GM13976 (cell line): ENCODE data around the gene CTTNBP2.

Experiments used
- DNase-seq: peaks from one replicate; pipeline ENCODE4 v3.0.0; 2012; ENCODE audit warnings: low spot score
- CTCF ChIP-seq: IDR thresholded peaks from 2 replicates; pipeline ENCODE4 v1.5.1; 2012; ENCODE audit warnings: borderline replicate concordance, mild to moderate bottlenecking; ENCODE audit not compliant: insufficient read depth; ENCODE audit errors: extremely low read depth, missing control alignments, control extremely low read depth
- in situ Hi-C: fragments of 300-500 bp; cut with MboI; formaldehyde crosslinking; loops from one replicate; pipeline ENCODE4 v1.12.0; 2022; ENCODE audit warnings: low sequenced_read_pairs, mixed read lengths, inconsistent platforms; ENCODE audit not compliant: unreplicated experiment

Gene CTTNBP2

GRCh38 chr7:117674617-117675016 lies 198.6 kb downstream of the CTTNBP2 start:
- no peak for DNase-seq
- in situ Hi-C loops, result no loop called here
- no peak for TF ChIP-seq CTCF

GRCh38 chr7:117673839-117674238 lies 199.4 kb downstream of the CTTNBP2 start:
- no peak for TF ChIP-seq CTCF
- in situ Hi-C loops, result no loop called here
- peak; percentile 45 for DNase-seq

- in situ Hi-C loops, result no loop called here
- TF ChIP-seq CTCF, result no peak
- no peak for DNase-seq
These were observed 199.9 kb downstream of the CTTNBP2 start for GRCh38 chr7:117673367-117673766.

DNA sequence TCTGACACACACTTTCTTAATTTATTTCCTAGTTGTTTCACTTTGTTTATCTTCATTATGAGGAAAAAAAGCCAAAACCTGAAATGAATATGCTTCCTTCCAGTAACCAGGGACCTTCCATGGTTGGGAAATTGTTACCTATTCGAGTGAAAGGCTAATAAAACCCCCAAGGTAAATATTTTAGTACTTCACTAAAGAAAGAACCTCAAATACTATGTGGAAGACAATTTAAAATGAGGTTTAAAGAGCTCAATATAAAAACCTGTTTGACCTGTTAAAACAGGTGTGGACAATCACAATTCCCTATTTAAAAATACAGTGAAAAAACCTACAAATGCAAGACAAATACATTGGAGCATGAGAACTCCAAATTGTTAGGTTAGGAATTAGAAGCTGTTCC lies 200.8 kb downstream of the CTTNBP2 start:
- no peak for TF ChIP-seq CTCF
- no peak for DNase-seq
- in situ Hi-C loops, result no loop called here

GRCh38 chr7:117669818-117670217 lies 203.4 kb downstream of the CTTNBP2 start:
- no peak for DNase-seq
- no peak for TF ChIP-seq CTCF
- in situ Hi-C loops, result no loop called here

DNA sequence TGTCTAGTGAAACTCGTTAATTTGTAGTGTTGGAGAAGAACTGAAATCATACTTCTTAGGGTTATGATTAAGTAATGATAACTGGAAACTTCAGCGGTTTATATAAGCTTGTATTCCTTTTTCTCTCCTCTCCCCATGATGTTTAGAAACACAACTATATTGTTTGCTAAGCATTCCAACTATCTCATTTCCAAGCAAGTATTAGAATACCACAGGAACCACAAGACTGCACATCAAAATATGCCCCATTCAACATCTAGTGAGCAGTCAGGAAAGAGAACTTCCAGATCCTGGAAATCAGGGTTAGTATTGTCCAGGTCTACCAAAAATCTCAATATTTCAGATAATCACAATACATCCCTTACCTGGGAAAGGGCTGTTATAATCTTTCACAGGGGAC lies 205.8 kb downstream of the CTTNBP2 start:
- in situ Hi-C loops, result no loop called here
- no peak for TF ChIP-seq CTCF
- no peak for DNase-seq

DNA sequence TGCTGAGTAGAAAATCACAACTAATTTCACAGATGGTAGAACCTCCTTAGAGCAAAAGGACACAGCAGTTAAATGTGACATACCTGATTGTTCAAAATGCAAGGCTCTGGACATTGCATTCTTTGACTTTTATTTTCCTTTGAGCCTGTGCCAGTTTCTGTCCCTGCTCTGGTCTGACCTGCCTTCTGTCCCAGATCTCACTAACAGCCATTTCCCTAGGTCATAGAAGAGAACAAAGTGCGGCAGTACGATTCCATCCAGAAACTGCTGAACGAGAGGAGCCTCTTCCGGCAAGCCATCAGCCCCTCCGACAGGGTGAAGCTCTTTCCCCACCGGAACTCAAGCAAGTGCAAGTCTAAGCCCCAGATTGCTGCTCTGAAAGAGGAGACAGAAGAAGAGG lies 206.6 kb downstream of the CTTNBP2 start:
- TF ChIP-seq CTCF, result no peak
- DNase-seq, result no peak
- in situ Hi-C loops, result no loop called here
